Psoas muscle (tissue), 8 donors: ENCODE measurements around the gene CLTC. TPM values are rescaled to one million over a fixed set of nuclear protein-coding genes. Genes with fewer than 3 reads are reported as not detected.
A peak's percentile ranks its signal among the peaks of the same experiment; 100 is the strongest.

ENCODE experiments used
- ATAC-seq, 4 donors: fragments of 200-7000 bp; cut with Tn5 transposase; one replicate each; pipeline ENCODE4 v1.9.1; 2020; ENCODE audit warnings: moderate library complexity in 3 of 4, mild to moderate bottlenecking in 2 of 4
- DNase-seq, 2 donors: peaks; one replicate each; pipeline ENCODE4 v3.0.0-alpha.2; 2020
- H3K27ac ChIP-seq: fragments of 200-600 bp; one replicate; pipeline ENCODE4 v1.8.0; 2022
- H3K27me3 ChIP-seq, 3 donors: fragments of 200-600 bp in 1 of 3; one replicate each; pipeline versions ENCODE4 v1.6.1 to v1.8.0; 2013 to 2022; ENCODE audit warnings: low read length in 2 of 3, mild to moderate bottlenecking in 2 of 3, moderate library complexity in 1 of 3; ENCODE audit not compliant: insufficient read depth in 3 of 3
- H3K36me3 ChIP-seq, 2 donors: fragments of 200-600 bp in 1 of 2; one replicate each; pipeline versions ENCODE4 v1.6.1 to v1.8.0; 2013 to 2022; ENCODE audit warnings: low read depth in 1 of 2, mild to moderate bottlenecking in 1 of 2, moderate library complexity in 1 of 2; ENCODE audit not compliant: insufficient read depth in 1 of 2
- H3K4me1 ChIP-seq: fragments of 200-600 bp; one replicate; pipeline ENCODE4 v1.8.0; 2022
- H3K4me3 ChIP-seq: fragments of 200-600 bp; one replicate; pipeline ENCODE4 v1.8.0; 2022; ENCODE audit warnings: mild to moderate bottlenecking
- H3K9me3 ChIP-seq: fragments of 200-600 bp; one replicate; pipeline ENCODE4 v1.8.0; 2022
- WGBS, 3 donors: extraction: QIAGEN DNeasy Blood & Tissue Kit; methylation state at CpG; one replicate each; pipeline versions ENCODE4 v1.1.6 to v1.1.7; 2013; 5-methylcytosine and 5-hydroxymethylcytosine counted together
- intact Hi-C, 2 donors: fragments of 100-400 bp; cut with DNase I; formaldehyde crosslinking; loops; one replicate each; pipeline versions ENCODE4 v1.11.0 to v1.14.2; 2022
- polyA plus RNA-seq, 3 donors: library from polyadenylated mRNA; stranded (reverse); fragments of 200-250 nt; gene quantifications; one replicate each; pipeline ENCODE4 v1.2.3, GENCODE V29; 2013
- total RNA-seq, 4 donors: library from RNA; stranded (reverse); fragmentation: NEBNext Ultra II Directional in 2 of 4; extraction: Animal tissue kit (Norgen Biotek cat#: 25700) in 2 of 4; gene quantifications; one replicate each; pipeline versions ENCODE4 v1.2.1 to v1.2.4, GENCODE V29; 2021 to 2023
- TF ChIP-seq, protein P1 (sequence below): fragments of 200-600 bp; IDR thresholded peaks from one replicate; pipeline ENCODE4 v1.8.0; 2022; ENCODE audit warnings: antibody characterized with exemption
- donor health status: healthy with polysubstance abuse.
- donor health status: DM: no; HTN: no; CAD: no; lungs with moderate emphysema.
- donor health status: Bipolar disorder and iron deficiency.
- donor health status: healthy.
- donor health status: DM: yes; HTN: yes; CAD: no.
- donor health status: DM: no; HTN: no; CAD: no.
- donor health status: DM: no; HTN: no; CAD: no.
- donor health status: DM: yes; HTN: yes; CAD: no.

The CLTC gene
- total and polyA plus RNA-seq, 7 donors, result 61.4 to 156 (median 119) TPM

DNA sequence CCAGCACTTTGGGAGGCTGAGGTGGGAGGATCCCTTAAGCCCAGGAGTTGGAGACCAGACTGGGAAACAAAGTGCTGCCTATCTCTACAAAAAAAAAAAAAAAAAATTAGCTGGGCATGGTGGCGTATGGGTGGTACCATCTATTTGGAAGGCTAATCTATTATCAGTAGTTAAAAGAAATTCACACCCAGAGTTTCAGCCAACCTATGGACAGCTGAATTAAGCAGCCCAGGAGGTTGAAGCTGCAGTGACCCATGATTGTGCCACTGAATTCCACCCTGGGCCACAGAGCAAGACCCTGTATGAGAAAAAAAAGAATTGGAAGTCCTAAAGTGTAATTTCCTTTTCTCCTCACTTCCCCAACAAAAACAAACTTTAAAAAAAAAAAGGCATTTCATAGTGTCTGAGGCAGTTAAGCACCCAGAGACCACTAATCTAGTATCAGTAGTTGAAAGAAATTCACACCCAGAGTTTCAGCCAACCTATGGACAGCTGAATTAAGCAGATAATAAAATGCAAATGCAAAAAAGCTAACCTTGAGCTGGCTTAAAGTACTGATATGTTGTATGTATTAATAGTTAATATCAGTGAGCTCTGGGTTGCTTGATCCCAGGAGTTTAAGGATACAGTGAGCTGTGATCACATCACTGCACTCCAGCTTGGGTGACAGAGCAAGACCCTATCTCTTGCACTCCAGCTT lies 18.1 kb downstream of the CLTC start:
- no peak for DNase-seq
- Histone ChIP-seq H3K4me3 (no peak overlapping the region), H3K27ac (no peak overlapping the region), H3K36me3 (peaks cover 0 to 3% of the 10 kb centered on the region in 2 donors), H3K27me3 (no peaks in the 10 kb centered on the region), H3K4me1 (peaks cover 68% of the 10 kb centered on the region), H3K9me3 (no peaks in the 10 kb centered on the region)
- TF ChIP-seq, protein P1, sequence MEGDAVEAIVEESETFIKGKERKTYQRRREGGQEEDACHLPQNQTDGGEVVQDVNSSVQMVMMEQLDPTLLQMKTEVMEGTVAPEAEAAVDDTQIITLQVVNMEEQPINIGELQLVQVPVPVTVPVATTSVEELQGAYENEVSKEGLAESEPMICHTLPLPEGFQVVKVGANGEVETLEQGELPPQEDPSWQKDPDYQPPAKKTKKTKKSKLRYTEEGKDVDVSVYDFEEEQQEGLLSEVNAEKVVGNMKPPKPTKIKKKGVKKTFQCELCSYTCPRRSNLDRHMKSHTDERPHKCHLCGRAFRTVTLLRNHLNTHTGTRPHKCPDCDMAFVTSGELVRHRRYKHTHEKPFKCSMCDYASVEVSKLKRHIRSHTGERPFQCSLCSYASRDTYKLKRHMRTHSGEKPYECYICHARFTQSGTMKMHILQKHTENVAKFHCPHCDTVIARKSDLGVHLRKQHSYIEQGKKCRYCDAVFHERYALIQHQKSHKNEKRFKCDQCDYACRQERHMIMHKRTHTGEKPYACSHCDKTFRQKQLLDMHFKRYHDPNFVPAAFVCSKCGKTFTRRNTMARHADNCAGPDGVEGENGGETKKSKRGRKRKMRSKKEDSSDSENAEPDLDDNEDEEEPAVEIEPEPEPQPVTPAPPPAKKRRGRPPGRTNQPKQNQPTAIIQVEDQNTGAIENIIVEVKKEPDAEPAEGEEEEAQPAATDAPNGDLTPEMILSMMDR, result no peak
- WGBS, 3 donors, result 93 to 94% (median 94%) methylated on average over 1 of the region's 1 CpG
- no peak for ATAC-seq
- intact Hi-C loops, result no loop called here

DNA sequence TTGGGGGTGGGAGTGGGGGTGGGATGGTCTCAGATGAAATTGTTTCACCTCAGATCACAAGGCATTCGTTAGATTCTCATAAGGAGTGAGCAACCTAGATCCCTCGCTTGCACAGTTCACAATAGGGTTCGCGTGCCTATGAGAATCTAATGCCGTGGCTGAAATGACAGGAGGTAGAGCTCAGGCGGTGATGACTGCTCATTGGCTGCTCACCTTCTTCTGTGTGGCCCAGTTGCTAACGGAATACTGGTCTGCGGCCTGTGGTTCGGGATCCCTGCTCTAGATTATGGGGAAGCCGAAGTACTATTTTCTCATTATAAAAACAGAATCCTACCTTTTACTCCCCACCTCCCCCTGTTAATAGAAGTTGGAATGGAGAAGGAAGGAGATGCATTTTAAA lies 18.9 kb downstream of the CLTC start:
- H3K27me3 ChIP-seq, result no peaks in the 10 kb centered on the region
- DNase-seq (no peak), ATAC-seq (peak in 1 of 4 donors; percentile 27)
- peaks cover 0 to 3% of the 10 kb centered on the region in 2 donors for H3K36me3 ChIP-seq
- no peaks in the 10 kb centered on the region for H3K9me3 ChIP-seq
- 74 to 81% (median 75%) methylated on average over 10 of the region's 10 CpGs for WGBS, 3 donors
- peaks cover 66% of the 10 kb centered on the region for H3K4me1 ChIP-seq
- no peak overlapping the region for H3K4me3 ChIP-seq
- TF ChIP-seq, protein P1, result no peak
- no peak overlapping the region for H3K27ac ChIP-seq
- intact Hi-C loops, result no loop called here

DNA sequence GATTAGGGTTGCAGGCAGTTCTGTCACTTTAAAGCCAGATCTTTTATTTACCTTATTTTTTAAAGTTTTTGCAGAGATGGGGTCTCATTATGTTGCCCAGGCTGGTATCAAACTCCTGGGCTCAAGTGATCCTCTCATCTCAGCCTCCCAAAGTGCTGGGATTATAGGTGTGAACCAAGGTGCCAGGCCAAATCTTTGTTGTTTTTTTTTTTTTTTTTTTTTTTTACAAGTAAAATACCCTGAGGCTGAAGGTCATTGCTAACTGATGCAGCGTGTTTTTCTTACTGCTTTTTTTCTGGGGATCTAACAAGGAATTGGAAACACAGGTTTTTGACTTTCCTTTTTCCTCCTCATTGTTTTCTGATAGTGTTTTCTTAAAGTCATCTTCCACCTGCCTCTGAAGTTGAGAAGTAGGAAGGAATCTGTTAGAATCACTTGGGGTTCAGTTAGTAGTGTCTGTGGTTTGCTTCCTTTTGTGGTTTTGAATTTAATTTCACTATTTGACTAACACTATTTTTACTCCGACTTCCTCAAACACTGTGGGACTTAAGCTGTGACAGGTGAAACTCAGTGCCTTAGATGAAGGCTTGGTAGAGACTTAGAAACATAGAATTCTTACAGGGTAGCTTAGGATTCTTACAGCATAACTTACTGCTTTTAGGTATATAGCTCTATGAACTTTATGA lies 22.2 kb downstream of the CLTC start:
- DNase-seq, result no peak
- Histone ChIP-seq H3K27me3 (no peaks in the 10 kb centered on the region), H3K9me3 (no peaks in the 10 kb centered on the region), H3K4me1 (peaks cover 48% of the 10 kb centered on the region), H3K36me3 (peaks cover 2 to 24% of the 10 kb centered on the region in 2 donors), H3K4me3 (peak overlapping the region; percentile 8), H3K27ac (peak overlapping the region; percentile 66)
- no peak for ATAC-seq
- intact Hi-C loops, result loop anchor here in 1 of 2 donors (10.0 kb wide), 1 partner anchor 53 kb away; no protein-coding TSS in a partner anchor
- WGBS, 3 donors, result 49 to 68% (median 63%) methylated on average over 2 of the region's 2 CpGs
- TF ChIP-seq, protein P1, result no peak

DNA sequence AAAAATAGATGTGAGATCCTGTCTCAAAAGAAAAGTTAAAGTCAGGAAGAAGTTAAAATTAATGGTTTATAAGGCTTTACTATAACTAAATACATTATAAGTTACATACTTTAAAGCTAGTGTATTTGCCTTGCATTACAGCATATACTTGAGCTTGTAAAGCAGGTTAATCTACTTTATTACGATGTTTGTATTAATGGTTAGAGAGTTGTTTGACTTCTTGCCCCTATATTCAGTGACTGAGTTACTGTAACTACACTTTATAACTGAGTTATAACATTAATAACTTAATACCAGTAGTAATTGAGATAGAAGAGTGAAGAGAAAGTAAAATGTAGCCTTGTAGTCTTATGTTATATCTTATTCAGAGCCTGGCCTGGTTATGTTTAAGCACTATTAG lies 22.9 kb downstream of the CLTC start:
- 92 to 98% (median 94%) methylated on average over 1 of the region's 1 CpG for WGBS, 3 donors
- intact Hi-C loops, result loop anchor here in 1 of 2 donors (10.0 kb wide), 1 partner anchor 52 kb away; no protein-coding TSS in a partner anchor
- peaks cover 48% of the 10 kb centered on the region for H3K4me1 ChIP-seq
- peak overlapping the region; percentile 8 for H3K4me3 ChIP-seq
- H3K27me3 ChIP-seq, result no peaks in the 10 kb centered on the region
- H3K9me3 ChIP-seq, result no peaks in the 10 kb centered on the region
- peaks cover 5 to 28% of the 10 kb centered on the region in 2 donors for H3K36me3 ChIP-seq
- DNase-seq, result no peak
- TF ChIP-seq, protein P1, result no peak
- peak in 1 of 4 donors; percentile 3 for ATAC-seq
- H3K27ac ChIP-seq, result peak overlapping the region; percentile 66
